HG02970 (cell line): ENCODE measurements around the gene MEFV.
"Not testable (repeated sequence)": the region's sequence is repeated elsewhere in the genome, so short reads cannot be mapped to it uniquely, and the experiment has no call there.

ENCODE experiments used
- ATAC-seq: cut with Tn5 transposase; IDR thresholded peaks from one replicate; pipeline ENCODE4 v1.9.1; 2021; ENCODE audit warnings: mild to moderate bottlenecking, moderate library complexity, moderate number of reproducible peaks; ENCODE audit not compliant: unreplicated experiment, low FRiP score

MEFV gene

GRCh38 chr16:3234543-3234856 lies 21.9 kb downstream of the MEFV start:
- no peak for ATAC-seq

- no peak for ATAC-seq
Measured at GRCh38 chr16:3223913-3224515, 32.4 kb downstream of the MEFV start.

- ATAC-seq, result no peak
Measured at GRCh38 chr16:3220839-3221238, 35.6 kb downstream of the MEFV start.

DNA sequence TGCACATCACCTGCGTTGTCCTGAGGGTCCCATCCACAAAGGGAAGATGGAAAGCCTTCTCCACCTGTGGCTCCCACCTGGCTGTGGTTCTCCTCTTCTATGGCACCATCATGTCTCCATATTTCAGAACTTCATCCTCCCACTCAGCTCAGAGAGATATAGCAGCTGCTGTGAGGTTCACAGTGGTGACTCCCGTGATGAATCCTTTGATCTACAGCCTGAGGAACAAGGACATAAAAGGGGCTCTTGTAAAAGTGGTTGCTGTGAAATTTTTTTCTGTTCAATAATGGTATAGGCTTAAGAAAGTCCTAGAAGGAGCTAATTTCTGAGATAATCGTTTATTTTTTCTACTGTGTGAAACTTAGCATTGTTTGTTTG lies 40.2 kb downstream of the MEFV start:
- ATAC-seq, result no peak

- no peak for ATAC-seq
Measured at GRCh38 chr16:3215601-3216262, 40.7 kb downstream of the MEFV start.

DNA sequence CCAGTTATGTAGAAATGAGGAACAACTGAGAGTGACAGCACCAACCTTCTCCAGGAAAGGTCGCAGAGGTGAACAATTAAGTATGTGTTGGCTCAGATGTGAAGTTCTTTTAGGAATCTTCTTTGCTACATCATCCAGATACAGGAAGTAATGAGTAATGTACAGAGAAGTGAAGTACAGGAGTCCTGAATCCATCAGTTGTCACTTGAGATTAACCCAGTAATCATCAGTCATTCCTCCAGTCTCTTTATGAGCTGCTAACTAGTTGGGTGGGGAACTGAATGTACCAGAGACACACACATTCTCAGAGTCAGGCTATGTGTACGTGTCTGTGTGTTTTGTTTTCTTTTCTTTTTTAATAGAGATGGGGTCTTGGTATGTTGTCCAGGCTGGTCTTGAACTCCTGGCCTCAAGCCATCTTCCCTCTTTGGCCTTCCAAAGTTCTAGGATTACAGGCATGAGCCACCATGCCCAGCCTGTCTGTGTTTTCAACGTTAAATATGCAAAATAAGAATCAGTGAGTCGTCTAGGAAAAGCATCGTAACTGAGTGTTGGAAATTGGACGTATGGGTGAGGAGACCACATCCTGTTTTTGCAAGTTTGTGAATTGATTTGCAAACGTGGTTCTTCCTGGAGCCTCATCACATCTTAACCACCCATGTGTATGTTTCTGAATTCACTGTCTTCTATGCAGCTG lies 41.4 kb downstream of the MEFV start:
- no peak for ATAC-seq

GRCh38 chr16:3212567-3212966 lies 43.9 kb downstream of the MEFV start:
- no peak for ATAC-seq

- ATAC-seq, result no peak
Measured at GRCh38 chr16:3212006-3212405, 44.4 kb downstream of the MEFV start.

DNA sequence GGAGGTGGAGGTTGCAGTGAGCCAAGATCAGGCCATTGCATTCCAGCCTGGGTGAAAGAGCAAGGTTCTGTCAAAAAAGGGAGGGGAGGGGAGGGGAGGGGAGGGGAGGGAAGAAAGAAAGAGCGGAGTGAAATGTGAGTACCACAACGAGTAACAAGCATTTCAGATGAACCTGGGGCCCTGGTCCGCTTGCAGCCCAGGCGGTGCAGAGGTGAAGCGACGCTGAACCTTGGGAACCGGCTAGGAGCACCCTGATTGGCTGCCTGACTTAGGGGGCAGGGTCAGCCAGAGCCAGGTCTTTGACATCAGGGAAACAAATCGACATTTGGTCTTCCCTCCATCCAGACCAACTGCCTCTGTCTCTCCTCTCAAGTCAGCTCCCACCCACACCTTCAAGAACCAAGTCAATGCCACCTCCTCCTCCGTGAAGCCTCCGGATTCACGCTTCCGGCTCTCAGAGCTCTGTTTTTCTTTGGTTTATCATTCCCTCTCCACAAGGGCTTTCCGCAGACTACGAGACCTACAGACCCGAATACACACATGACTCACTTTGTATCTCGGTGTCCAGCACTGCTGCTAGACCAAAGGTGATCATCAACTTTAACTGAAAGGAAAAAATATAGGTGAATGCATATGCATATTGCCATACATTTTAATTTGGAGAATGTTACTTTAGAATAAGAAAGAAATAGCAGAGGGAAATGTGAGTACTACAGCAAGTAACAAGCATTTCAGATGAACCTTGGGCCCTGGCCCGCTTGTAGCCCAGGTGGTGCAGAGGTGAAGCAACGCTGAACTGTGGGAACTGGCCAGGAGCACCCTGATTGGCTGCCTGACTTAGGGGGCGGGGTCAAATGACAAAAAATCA lies 49.1 kb downstream of the MEFV start:
- ATAC-seq, result no peak

DNA sequence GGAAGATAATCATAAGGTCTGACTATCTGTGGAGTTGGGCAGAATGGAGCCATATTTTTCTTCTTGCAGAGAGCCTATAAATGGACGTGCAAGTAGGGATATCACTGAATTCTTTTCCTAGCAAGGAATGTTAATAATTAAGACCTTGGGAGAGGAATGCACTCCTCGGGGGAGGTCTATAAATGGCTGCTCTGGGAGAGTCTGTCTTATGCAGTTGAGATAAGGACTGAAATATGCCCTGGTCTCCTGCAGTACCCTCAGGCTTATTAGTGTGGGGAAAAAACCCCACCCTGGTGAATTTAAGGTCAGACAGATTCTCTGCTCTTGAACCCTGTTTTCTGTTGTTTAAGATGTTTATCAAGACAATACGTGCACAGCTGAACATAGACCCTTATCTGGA lies 50.5 kb downstream of the MEFV start:
- not testable (repeated sequence) for ATAC-seq

- ATAC-seq, result no peak
Measured at GRCh38 chr16:3202903-3203539, 53.4 kb downstream of the MEFV start.

DNA sequence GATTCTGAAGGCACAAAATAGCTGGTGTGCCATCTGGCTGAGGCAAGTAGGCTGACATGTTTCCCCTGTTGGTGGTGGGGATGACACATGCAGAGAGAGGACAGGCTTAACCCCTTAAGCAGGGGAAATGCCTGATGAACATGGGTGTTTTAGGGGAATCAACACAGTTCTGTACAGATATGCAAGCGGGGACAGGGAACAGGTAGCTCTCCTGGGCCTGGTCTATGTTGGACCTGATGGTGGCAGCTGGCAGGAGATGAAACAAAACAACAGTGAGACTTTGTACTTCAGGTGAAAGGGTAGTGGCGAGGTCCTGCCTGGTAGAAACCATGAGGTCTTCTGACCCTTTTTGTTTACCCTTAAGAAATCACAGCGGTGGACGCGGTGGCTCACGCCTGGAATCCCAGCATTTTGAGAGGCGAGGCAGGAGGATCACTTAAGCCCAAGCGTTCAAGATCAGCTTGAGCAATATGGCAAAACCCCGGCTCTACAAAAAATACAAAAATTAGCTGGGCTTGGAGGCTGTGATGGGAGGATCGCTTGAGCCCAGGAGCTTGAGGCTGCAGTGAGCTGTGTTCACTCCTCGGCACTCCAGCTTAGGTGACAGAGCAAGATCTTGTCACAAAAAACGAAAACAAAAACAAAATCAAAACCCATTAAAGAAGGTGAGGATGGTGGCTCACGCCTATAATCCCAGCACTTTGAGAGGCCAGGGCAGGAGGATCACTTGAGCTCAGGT lies 57.9 kb downstream of the MEFV start:
- no peak for ATAC-seq

- not testable (repeated sequence) for ATAC-seq
Measured at GRCh38 chr16:3197694-3198333, 58.6 kb downstream of the MEFV start.

DNA sequence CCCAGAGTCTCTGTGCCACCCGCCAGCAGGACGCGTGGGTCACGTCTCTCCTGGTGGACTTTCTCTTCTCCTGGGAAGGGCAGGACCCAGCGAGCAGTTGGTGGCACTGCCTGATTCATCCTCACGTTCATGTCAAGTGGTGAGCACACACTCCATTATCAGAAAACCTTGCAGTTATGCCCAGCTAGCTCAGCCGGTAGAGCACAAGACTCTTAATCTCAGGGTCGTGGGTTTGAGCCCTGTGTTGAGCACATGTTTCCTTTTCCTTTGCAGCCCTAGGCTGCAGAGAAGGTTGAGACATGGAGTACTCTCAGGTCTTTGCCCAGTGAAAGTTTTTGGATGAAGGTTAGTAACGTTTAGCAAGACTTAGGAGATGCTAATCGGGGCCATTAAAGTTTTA lies 60.5 kb downstream of the MEFV start:
- no peak for ATAC-seq

GRCh38 chr16:3194792-3195191 lies 61.6 kb downstream of the MEFV start:
- no peak for ATAC-seq

DNA sequence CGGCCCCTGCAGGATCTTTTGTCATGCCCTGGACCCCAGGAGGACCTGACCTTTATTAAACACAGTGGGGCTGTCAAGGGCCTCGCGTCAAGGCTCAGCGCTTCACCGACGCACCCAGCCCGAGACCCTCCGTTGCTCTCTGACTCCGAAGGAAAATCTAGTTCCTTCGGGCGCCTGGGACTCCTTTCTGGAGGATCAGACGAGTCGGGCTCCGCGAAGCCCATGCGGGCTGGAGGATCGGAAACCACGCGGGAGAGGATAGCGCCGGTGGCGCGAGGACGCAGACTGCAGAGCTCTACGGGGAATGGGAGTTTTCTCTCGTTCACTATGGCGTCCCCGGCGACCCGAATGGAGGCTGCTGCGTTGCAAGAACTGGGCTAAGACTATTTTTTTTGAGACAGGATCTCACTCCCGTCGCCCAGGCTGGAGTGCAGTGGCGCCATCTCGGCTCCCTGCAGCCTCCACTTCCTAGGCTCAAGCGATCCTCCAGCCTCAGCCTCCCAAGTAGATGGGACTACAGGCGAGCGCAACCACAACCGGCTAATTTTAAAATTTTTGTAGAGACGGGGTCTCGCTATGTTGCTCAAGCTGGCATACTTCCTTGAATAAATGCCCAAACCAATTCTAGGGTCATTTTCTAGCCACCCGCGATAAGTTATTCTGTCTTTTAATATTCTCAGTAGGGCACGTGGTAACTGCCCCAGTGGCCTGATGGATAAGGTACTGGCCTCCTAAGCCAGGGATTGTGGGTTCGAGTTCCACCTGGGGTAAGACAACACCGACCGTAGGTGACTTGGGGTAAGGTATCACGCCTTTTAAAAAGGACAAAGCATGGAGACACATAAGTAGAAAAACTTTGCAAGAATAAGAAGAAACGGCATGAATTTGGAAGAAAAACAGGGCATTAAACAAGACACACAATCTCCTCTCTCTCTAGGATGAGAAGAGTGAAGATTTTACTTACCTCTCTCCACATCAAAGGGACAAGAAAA lies 62.9 kb downstream of the MEFV start:
- no peak for ATAC-seq

- ATAC-seq, result no peak
Measured at GRCh38 chr16:3192476-3193019, 63.9 kb downstream of the MEFV start.
